Measurements from ENCODE around the gene FBXO8. TPM values are rescaled to one million over a fixed set of nuclear protein-coding genes. Genes with fewer than 3 reads are reported as not detected.

The FBXO8 gene
- total RNA-seq, 1 donor from 2014 or later, result 15.5 TPM

- Mint-ChIP-seq H3K27ac (no peak overlapping the region), H3K4me3 (ENCODE audit: low read depth) (no peak overlapping the region), H3K27me3 (ENCODE audit: low read depth) (peaks cover 42% of the 10 kb centered on the region), H3K36me3 (ENCODE audit: low read depth) (no peaks in the 10 kb centered on the region), H3K4me1 (ENCODE audit: low read depth) (peaks cover 3% of the 10 kb centered on the region), H3K9me3 (no peaks in the 10 kb centered on the region)
- DNase-seq (ENCODE audit: low spot score), result no peak
- intact Hi-C loops (cut with micrococcal nuclease), result loop anchor here (10.0 kb wide), 1 partner anchor 299 kb away; the partner anchor contains the start of gene HPGD
Observed at GRCh38 chr4:174225349-174226049, 58.0 kb downstream of the FBXO8 start.

- intact Hi-C loops (cut with micrococcal nuclease), result loop anchor here (10.0 kb wide), 1 partner anchor 300 kb away; the partner anchor contains the start of gene HPGD
- H3K4me3 Mint-ChIP-seq (ENCODE audit: low read depth), result no peak overlapping the region
- peaks cover 47% of the 10 kb centered on the region for H3K27me3 Mint-ChIP-seq (ENCODE audit: low read depth)
- H3K36me3 Mint-ChIP-seq (ENCODE audit: low read depth), result no peaks in the 10 kb centered on the region
- no peak for DNase-seq (ENCODE audit: low spot score)
- no peak overlapping the region for H3K27ac Mint-ChIP-seq
- H3K4me1 Mint-ChIP-seq (ENCODE audit: low read depth), result peaks cover 3% of the 10 kb centered on the region
- H3K9me3 Mint-ChIP-seq, result no peaks in the 10 kb centered on the region
Observed at GRCh38 chr4:174224550-174224949, 58.9 kb downstream of the FBXO8 start.

- peaks cover 10% of the 10 kb centered on the region for H3K4me1 Mint-ChIP-seq (ENCODE audit: low read depth)
- H3K27me3 Mint-ChIP-seq (ENCODE audit: low read depth), result peaks cover 58% of the 10 kb centered on the region
- H3K36me3 Mint-ChIP-seq (ENCODE audit: low read depth), result no peaks in the 10 kb centered on the region
- intact Hi-C loops (cut with micrococcal nuclease), result loop anchor here (1.0 to 10.0 kb wide), 2 partner anchors 97 to 302 kb away; partner anchors contain the start of gene HPGD
- H3K27ac Mint-ChIP-seq, result no peak overlapping the region
- no peaks in the 10 kb centered on the region for H3K9me3 Mint-ChIP-seq
- H3K4me3 Mint-ChIP-seq (ENCODE audit: low read depth), result no peak overlapping the region
- DNase-seq (ENCODE audit: low spot score), result no peak
Observed at GRCh38 chr4:174222266-174222872, 61.1 kb downstream of the FBXO8 start.

GRCh38 chr4:174218127-174218790, 65.2 kb downstream of the FBXO8 start:
- no peak for DNase-seq (ENCODE audit: low spot score)
- intact Hi-C loops (cut with micrococcal nuclease), result loop anchor here (2.0 to 10.0 kb wide), 3 partner anchors 414 to 701 kb away; no protein-coding TSS in a partner anchor
- no peaks in the 10 kb centered on the region for H3K36me3 Mint-ChIP-seq (ENCODE audit: low read depth)
- peaks cover 36% of the 10 kb centered on the region for H3K4me1 Mint-ChIP-seq (ENCODE audit: low read depth)
- no peaks in the 10 kb centered on the region for H3K9me3 Mint-ChIP-seq
- H3K27me3 Mint-ChIP-seq (ENCODE audit: low read depth), result peaks cover 84% of the 10 kb centered on the region
- H3K27ac Mint-ChIP-seq, result no peak overlapping the region
- no peak overlapping the region for H3K4me3 Mint-ChIP-seq (ENCODE audit: low read depth)

GRCh38 chr4:174217273-174218126, 66.0 kb downstream of the FBXO8 start:
- Mint-ChIP-seq H3K27me3 (ENCODE audit: low read depth) (peaks cover 87% of the 10 kb centered on the region), H3K9me3 (no peaks in the 10 kb centered on the region), H3K4me1 (ENCODE audit: low read depth) (peaks cover 36% of the 10 kb centered on the region), H3K36me3 (ENCODE audit: low read depth) (no peaks in the 10 kb centered on the region), H3K4me3 (ENCODE audit: low read depth) (peak overlapping the region; percentile 8), H3K27ac (no peak overlapping the region)
- DNase-seq (ENCODE audit: low spot score), result no peak
- intact Hi-C loops (cut with micrococcal nuclease), result loop anchor here (2.0 to 10.0 kb wide), 4 partner anchors 415 to 701 kb away; no protein-coding TSS in a partner anchor

- DNase-seq (ENCODE audit: low spot score), result no peak
- peaks cover 88% of the 10 kb centered on the region for H3K27me3 Mint-ChIP-seq (ENCODE audit: low read depth)
- peaks cover 35% of the 10 kb centered on the region for H3K4me1 Mint-ChIP-seq (ENCODE audit: low read depth)
- no peaks in the 10 kb centered on the region for H3K36me3 Mint-ChIP-seq (ENCODE audit: low read depth)
- H3K27ac Mint-ChIP-seq, result no peak overlapping the region
- H3K4me3 Mint-ChIP-seq (ENCODE audit: low read depth), result no peak overlapping the region
- intact Hi-C loops (cut with micrococcal nuclease), result loop anchor here (2.0 to 10.0 kb wide), 3 partner anchors 415 to 690 kb away; no protein-coding TSS in a partner anchor
- no peaks in the 10 kb centered on the region for H3K9me3 Mint-ChIP-seq
Observed at GRCh38 chr4:174216799-174217272, 66.6 kb downstream of the FBXO8 start.

- H3K4me1 Mint-ChIP-seq (ENCODE audit: low read depth), result peaks cover 38% of the 10 kb centered on the region
- DNase-seq (ENCODE audit: low spot score), result no peak
- H3K27ac Mint-ChIP-seq, result no peak overlapping the region
- H3K9me3 Mint-ChIP-seq, result no peaks in the 10 kb centered on the region
- no peak overlapping the region for H3K4me3 Mint-ChIP-seq (ENCODE audit: low read depth)
- intact Hi-C loops (cut with micrococcal nuclease), result loop anchor here (2.0 to 10.0 kb wide), 3 partner anchors 416 to 689 kb away; no protein-coding TSS in a partner anchor
- no peaks in the 10 kb centered on the region for H3K36me3 Mint-ChIP-seq (ENCODE audit: low read depth)
- H3K27me3 Mint-ChIP-seq (ENCODE audit: low read depth), result peaks cover 89% of the 10 kb centered on the region
Observed at GRCh38 chr4:174215961-174216680, 67.3 kb downstream of the FBXO8 start.

GRCh38 chr4:174215057-174215456, 68.4 kb downstream of the FBXO8 start:
- Mint-ChIP-seq H3K36me3 (ENCODE audit: low read depth) (no peaks in the 10 kb centered on the region), H3K9me3 (no peaks in the 10 kb centered on the region), H3K4me3 (ENCODE audit: low read depth) (no peak overlapping the region), H3K4me1 (ENCODE audit: low read depth) (peaks cover 38% of the 10 kb centered on the region), H3K27ac (no peak overlapping the region), H3K27me3 (ENCODE audit: low read depth) (peaks cover 93% of the 10 kb centered on the region)
- no peak for DNase-seq (ENCODE audit: low spot score)
- intact Hi-C loops (cut with micrococcal nuclease), result loop anchor here (5.0 to 10.0 kb wide), 2 partner anchors 417 to 500 kb away; no protein-coding TSS in a partner anchor

GRCh38 chr4:174214101-174214878, 69.2 kb downstream of the FBXO8 start:
- Mint-ChIP-seq H3K4me3 (ENCODE audit: low read depth) (no peak overlapping the region), H3K27ac (no peak overlapping the region), H3K4me1 (ENCODE audit: low read depth) (peaks cover 38% of the 10 kb centered on the region), H3K9me3 (no peaks in the 10 kb centered on the region), H3K27me3 (ENCODE audit: low read depth) (peaks cover 94% of the 10 kb centered on the region), H3K36me3 (ENCODE audit: low read depth) (no peaks in the 10 kb centered on the region)
- intact Hi-C loops (cut with micrococcal nuclease), result loop anchor here (10.0 kb wide), 1 partner anchor 501 kb away; no protein-coding TSS in a partner anchor
- DNase-seq (ENCODE audit: low spot score), result no peak

- H3K27ac Mint-ChIP-seq, result no peak overlapping the region
- intact Hi-C loops (cut with micrococcal nuclease), result loop anchor here (10.0 kb wide), 1 partner anchor 501 kb away; no protein-coding TSS in a partner anchor
- no peak for DNase-seq (ENCODE audit: low spot score)
- H3K27me3 Mint-ChIP-seq (ENCODE audit: low read depth), result peaks cover 93% of the 10 kb centered on the region
- peaks cover 38% of the 10 kb centered on the region for H3K4me1 Mint-ChIP-seq (ENCODE audit: low read depth)
- no peak overlapping the region for H3K4me3 Mint-ChIP-seq (ENCODE audit: low read depth)
- H3K36me3 Mint-ChIP-seq (ENCODE audit: low read depth), result no peaks in the 10 kb centered on the region
- H3K9me3 Mint-ChIP-seq, result no peaks in the 10 kb centered on the region
Observed at GRCh38 chr4:174213731-174214100, 69.8 kb downstream of the FBXO8 start.

GRCh38 chr4:174212061-174212460, 71.4 kb downstream of the FBXO8 start:
- Mint-ChIP-seq H3K4me3 (ENCODE audit: low read depth) (no peak overlapping the region), H3K27ac (no peak overlapping the region)
- intact Hi-C loops (cut with micrococcal nuclease), result loop anchor here (10.0 kb wide), 1 partner anchor 503 kb away; no protein-coding TSS in a partner anchor

More at GRCh38 chr4:174212061-174212460, 71.4 kb downstream of the FBXO8 start:
- H3K36me3 Mint-ChIP-seq (ENCODE audit: low read depth), result no peaks in the 10 kb centered on the region
- peaks cover 83% of the 10 kb centered on the region for H3K27me3 Mint-ChIP-seq (ENCODE audit: low read depth)
- DNase-seq (ENCODE audit: low spot score), result no peak
- H3K4me1 Mint-ChIP-seq (ENCODE audit: low read depth), result peaks cover 29% of the 10 kb centered on the region
- no peaks in the 10 kb centered on the region for H3K9me3 Mint-ChIP-seq
